Fibroblast of mammary gland (primary cell): Measurements from ENCODE around the gene HSPG2.
"Not testable (repeated sequence)": the region's sequence is repeated elsewhere in the genome, so short reads cannot be mapped to it uniquely, and the experiment has no call there.

Experiments
- DNase-seq: peaks from one replicate; pipeline ENCODE4 v3.0.0-alpha.2; 2010; ENCODE audit warnings: low read depth
- H3K4me3 ChIP-seq: 2 replicates; pipeline ENCODE4 v1.5.1; 2011; ENCODE audit warnings: low read depth, mild to moderate bottlenecking, low read length, moderate library complexity; ENCODE audit not compliant: control insufficient read depth
- TF ChIP-seq, protein P1 (sequence below): conservative IDR thresholded peaks from 2 replicates; pipeline ENCODE4 v1.5.1; 2011; ENCODE audit warnings: low read depth, low read length, inconsistent platforms; ENCODE audit not compliant: control insufficient read depth, insufficient read depth

The HSPG2 gene

DNA sequence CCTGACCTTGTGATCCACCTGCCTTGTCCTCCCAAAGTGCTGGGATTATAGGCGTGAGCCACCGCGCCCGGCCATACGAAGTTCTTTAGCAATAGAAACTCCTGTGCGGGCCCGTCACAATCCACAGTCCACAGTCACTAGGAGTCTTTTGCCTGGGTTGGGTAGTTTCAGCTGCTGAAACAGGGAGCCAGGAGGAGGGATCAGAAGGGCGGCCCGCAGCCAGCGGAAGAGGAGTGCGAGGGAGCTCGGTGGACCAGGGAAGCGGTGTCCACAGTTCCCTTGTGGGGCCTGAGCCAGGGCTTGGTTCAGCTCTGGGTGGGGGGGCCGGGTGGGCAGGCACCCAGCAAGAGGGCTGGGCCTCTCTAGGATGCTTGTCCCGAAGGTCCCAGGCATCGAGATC lies 17.9 kb upstream of the HSPG2 start:
- TF ChIP-seq, protein P1, sequence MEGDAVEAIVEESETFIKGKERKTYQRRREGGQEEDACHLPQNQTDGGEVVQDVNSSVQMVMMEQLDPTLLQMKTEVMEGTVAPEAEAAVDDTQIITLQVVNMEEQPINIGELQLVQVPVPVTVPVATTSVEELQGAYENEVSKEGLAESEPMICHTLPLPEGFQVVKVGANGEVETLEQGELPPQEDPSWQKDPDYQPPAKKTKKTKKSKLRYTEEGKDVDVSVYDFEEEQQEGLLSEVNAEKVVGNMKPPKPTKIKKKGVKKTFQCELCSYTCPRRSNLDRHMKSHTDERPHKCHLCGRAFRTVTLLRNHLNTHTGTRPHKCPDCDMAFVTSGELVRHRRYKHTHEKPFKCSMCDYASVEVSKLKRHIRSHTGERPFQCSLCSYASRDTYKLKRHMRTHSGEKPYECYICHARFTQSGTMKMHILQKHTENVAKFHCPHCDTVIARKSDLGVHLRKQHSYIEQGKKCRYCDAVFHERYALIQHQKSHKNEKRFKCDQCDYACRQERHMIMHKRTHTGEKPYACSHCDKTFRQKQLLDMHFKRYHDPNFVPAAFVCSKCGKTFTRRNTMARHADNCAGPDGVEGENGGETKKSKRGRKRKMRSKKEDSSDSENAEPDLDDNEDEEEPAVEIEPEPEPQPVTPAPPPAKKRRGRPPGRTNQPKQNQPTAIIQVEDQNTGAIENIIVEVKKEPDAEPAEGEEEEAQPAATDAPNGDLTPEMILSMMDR = no peak
- no peak overlapping the region for H3K4me3 ChIP-seq
- DNase-seq = no peak

DNA sequence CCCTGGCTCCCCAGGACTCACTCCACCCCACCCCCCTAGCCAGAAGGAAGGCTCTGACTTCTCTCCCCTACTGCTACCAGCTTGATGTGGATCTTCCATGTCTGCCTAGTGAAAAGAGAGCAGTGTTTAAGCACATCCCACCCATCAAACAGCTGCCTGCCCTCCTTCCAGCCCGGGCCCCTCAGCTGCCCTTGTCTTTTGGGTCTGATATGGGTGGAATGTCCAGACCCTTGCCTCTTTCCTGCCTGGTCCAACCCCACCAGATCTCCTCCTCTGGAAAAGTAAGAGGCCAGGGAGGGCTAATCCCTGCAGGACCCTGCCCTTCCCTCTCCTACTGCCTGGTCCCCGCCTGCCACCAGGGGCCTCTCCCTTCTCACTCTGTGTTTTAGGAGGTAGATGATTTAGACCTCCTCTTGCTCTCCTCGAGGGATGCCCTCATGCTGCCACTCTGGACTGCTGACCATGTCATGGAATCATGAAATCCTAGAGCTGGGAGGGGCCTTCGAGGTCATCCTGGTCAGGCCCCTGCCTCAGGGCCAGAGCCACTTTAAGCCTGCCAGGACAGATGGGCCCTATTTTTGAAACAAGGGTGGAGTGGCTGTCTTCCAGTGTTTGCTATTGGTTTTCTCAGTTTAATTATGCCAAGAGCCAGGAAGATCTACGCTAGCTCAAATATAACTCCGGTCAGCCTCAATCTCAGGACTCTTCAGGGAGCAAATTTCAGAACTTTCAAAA lies 15.8 kb upstream of the HSPG2 start:
- TF ChIP-seq, protein P1 = no peak
- no peak overlapping the region for H3K4me3 ChIP-seq
- DNase-seq = no peak

DNA sequence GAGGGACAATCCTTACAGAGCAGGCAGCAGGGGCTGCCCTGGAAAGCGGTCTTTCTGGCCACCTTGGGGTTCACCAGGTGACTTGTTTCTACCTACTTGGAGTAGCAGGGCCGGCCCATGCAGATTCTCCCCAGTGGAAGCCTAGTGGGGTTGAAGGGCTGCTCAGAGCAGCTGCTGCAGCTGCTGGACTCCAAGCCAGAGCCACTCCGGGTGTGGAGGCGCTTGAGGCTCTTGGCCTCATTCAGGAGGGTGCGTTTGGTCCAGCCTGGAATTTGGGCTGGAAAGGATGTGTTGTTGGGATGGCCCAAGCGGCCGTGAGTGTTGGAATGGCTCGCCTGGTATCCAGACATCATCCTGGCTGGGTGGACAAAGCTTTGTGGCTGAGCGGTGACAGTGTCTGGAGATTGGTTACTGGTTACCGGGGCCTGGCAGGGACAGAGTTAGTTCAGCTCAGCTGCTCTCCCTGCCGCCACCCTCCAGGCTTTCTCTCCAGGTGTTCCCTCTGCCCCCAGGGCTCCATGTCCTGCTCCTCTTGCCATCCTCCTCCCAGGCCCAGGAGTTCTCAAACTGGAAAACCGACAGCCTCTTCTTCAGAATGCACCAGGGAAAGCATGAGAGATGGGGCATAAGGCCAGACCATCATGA lies 14.2 kb upstream of the HSPG2 start:
- DNase-seq = no peak
- TF ChIP-seq, protein P1 = no peak
- no peak overlapping the region for H3K4me3 ChIP-seq

DNA sequence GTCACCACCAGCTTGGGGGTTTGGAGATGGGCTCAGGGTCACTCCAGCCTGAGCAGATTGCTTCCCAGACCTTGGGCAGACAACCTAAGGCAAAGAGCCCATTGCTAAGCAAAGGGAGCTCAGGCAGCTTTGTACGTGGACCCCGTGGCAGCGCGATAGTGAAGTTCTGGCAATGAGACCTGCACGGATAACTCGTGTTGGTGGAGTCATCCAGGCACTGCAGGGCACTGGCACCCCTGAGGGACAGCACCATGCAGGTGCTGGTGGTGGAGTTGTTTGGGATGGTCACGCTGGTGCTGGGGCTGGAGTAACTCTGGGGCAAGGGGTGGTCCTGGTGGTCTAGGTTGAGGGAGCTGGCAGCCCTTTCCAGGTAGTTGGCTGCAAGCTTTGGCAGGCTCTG lies 13.6 kb upstream of the HSPG2 start:
- H3K4me3 ChIP-seq = no peak overlapping the region
- DNase-seq = no peak
- TF ChIP-seq, protein P1 = no peak

DNA sequence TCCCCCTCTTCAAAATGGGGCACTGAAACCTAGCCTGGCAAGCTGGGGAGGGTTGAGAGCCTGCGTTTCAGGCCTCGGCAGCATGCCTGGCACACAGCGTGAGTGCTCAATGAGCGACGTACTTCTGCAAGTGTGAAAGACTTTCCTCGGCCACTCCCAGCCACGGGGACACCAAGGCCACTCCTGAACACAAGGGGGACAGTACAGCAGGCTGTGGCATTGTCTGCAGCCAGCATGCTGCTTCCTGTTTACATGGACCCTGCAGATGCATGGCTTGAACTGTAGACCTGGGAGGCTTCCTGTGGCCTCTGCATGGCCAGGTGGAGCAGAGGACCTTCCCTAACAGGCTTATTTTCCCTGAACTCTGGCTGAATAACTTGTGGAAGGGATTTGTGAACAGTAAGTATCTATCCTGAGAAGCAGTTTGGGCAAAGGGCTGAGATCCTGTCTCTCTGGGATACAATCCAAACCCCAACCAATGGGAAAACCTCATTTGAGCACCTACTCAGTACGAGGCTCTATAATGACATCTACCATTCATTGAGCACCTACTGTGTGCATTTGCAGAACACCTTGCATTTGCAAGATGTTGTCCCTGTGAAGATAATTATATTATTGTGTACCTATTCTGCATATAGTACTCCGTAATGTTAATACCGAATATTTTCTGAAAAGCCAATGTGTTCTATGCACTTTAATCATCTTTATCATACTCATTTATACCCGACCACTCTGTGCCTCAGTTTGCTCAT lies 9.9 kb upstream of the HSPG2 start:
- DNase-seq = no peak
- H3K4me3 ChIP-seq = no peak overlapping the region
- TF ChIP-seq, protein P1 = no peak

DNA sequence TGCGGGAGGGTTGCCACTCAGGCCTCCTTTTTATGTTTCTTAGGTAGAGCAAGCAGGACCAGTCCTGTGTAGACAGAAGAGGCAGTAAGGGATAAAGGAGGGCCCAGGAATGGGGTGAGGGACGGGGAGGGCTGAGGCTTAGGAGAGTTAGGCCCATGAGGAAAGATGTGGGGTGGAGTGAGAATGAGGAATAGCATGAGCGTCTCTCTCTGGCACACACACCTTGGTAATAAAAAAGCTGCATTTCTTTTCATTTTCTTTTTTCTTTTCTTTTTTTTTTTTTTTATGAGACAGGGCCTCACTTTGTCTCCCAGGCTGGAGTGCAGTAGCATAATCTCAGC lies 7.6 kb upstream of the HSPG2 start:
- DNase-seq = no peak
- TF ChIP-seq, protein P1 = no peak
- no peak overlapping the region for H3K4me3 ChIP-seq

DNA sequence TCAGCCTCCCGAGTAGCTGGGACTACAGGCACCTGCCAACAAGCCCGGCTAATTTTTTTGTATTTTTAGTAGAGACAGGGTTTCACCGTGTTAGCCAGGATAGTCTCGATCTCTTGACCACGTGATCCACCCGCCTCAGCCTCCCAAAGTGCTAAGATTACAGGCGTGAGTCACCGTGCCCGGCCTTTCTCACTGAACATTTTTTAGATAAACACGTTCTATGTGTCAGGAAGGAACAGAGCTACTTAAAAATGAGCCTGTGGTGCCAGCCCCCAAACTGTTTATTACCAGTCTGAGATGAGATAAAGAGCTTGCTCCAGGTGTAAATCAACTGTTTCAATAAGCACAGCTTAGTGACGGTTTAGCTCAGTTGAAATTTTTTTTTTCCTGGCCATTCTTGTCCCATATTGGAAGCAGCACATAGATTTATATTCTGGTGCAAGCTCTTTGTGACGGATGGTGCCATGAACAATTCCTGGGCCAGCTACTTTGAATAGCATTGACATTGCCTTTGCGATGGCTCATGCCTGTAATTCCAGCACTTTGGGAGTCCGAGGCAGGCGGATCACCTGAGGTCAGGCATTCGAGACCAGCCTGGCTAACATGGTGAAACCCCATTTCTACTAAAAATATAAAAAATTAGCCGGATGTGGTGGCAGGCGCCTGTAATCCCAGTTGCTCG lies 6.0 kb upstream of the HSPG2 start:
- H3K4me3 ChIP-seq, DNase-seq: not testable (repeated sequence)
